Gastroesophageal sphincter (tissue), 2 donors: ENCODE data around the gene CLPTM1L.

ENCODE experiments used
- POLR2A ChIP-seq, 2 donors: fragments of 450-650 bp; IDR thresholded peaks; one replicate each; pipeline ENCODE4 v1.6.1; 2017; ENCODE audit warnings: antibody characterized with exemption in 2 of 2, mild to moderate bottlenecking in 2 of 2, moderate library complexity in 1 of 2
- POLR2AphosphoS5 ChIP-seq: sonication (generic); formaldehyde crosslinking; IDR thresholded peaks from one replicate; pipeline ENCODE4 v1.6.1; 2017; ENCODE audit warnings: antibody characterized with exemption

DNA sequence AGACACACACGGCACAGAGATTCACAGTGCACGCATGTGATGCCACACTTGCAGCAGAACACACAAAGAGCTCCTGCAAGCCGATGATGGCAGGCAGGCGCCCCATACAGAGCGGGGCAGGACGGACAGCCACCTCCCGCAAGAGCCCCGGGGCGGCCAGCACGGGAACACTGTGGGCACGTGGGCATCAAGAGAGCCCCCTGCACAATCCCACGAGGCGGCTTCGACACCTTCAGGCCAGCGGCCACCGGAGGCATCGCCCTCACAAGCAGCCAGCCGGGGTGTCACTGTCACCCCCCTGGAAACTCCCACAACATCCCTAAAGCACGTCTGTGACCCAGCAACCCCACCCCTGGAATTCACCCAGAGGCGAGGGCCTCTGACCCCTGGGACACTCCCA, 68.0 kb downstream of the CLPTM1L start:
- TF ChIP-seq POLR2AphosphoS5 = no peak
- no peak for TF ChIP-seq POLR2A (IDR thresholded peaks at IDR 0.05)
